NB4 (cell line): ENCODE results near the gene HS3ST4.

Experiments
- CTCF ChIP-seq: IDR thresholded peaks from one replicate; pipeline ENCODE4 v1.5.1; 2012; ENCODE audit warnings: low read depth, low read length
- MYC ChIP-seq: IDR thresholded peaks from 2 replicates; pipeline ENCODE4 v1.6.1; 2011; ENCODE audit warnings: low read depth, low read length
- POLR2A ChIP-seq: IDR thresholded peaks from 2 replicates; pipeline ENCODE4 v1.6.1; 2011; ENCODE audit warnings: mild to moderate bottlenecking; ENCODE audit not compliant: insufficient read length; ENCODE audit errors: extremely low read depth
- TF ChIP-seq, protein P1 (sequence below): IDR thresholded peaks from 2 replicates; pipeline ENCODE4 v1.6.1; 2011; ENCODE audit warnings: low read depth, low read length

DNA sequence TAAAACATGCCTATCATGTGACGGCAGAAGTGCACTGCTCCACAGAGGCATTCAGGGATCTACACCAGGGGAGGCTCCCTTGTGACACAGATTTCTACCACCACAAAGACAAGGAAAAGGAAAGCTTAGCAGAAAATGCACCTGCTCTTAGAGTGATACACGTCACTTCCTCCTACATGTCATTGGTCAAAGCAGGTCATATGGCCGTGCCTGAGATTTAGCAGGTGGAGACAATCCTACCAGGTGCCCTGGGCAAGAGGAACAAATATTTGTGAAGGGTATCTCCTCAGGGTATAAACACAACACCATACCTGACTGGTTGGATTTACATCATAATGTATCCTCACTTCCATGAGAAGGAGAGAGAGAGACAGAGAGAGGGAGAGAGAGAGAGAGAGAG, 362.1 kb downstream of the HS3ST4 start:
- TF ChIP-seq CTCF (no peak), MYC (no peak), POLR2A (no peak)
- TF ChIP-seq, protein P1, sequence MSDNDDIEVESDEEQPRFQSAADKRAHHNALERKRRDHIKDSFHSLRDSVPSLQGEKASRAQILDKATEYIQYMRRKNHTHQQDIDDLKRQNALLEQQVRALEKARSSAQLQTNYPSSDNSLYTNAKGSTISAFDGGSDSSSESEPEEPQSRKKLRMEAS, result no peak
